GM11168 (cell line): Measurements from ENCODE around the gene KRAS.
"Not testable (repeated sequence)": the region's sequence is repeated elsewhere in the genome, so short reads cannot be mapped to it uniquely, and the experiment has no call there.

Experiments used
- in situ Hi-C: fragments of 300-500 bp; cut with MboI; formaldehyde crosslinking; loops from one replicate; pipeline ENCODE4 v1.12.0; 2022; ENCODE audit warnings: low sequenced_read_pairs; ENCODE audit not compliant: unreplicated experiment

Gene KRAS

GRCh38 chr12:25250744-25251730 lies at the start of gene KRAS:
KRAS (minus strand) TSS chr12:25250929.
- in situ Hi-C loops: no loop called here

GRCh38 chr12:25296381-25296780 lies 45.7 kb upstream of the KRAS start:
- in situ Hi-C loops: no loop called here

GRCh38 chr12:25295361-25295760 lies 44.6 kb upstream of the KRAS start:
- in situ Hi-C loops: no loop called here

- in situ Hi-C loops: no loop called here
Measured at GRCh38 chr12:25293653-25294052, 42.9 kb upstream of the KRAS start.

- in situ Hi-C loops: not testable (repeated sequence)
Measured at GRCh38 chr12:25292810-25293221, 42.1 kb upstream of the KRAS start.

- in situ Hi-C loops: no loop called here
Measured at GRCh38 chr12:25287610-25288009, 36.9 kb upstream of the KRAS start.

DNA sequence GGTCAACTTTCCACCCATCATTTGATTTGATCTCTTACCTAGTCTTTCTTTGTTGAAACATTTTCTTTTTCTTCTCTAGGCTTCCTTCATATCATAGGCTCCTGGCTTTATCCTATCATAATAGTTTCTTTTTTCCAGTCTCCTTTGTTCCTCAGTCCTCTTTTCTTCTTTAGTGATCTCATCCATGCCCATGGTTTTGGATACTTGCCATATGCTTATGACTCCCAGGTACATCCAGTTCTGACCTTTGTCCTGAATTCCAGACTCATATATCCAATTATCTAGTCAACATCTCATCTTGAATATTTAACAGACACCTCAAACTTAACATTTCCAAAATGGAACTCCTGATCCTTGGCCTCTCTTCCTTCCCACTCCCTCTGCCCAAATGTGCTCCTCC lies 36.1 kb upstream of the KRAS start:
- in situ Hi-C loops: no loop called here

DNA sequence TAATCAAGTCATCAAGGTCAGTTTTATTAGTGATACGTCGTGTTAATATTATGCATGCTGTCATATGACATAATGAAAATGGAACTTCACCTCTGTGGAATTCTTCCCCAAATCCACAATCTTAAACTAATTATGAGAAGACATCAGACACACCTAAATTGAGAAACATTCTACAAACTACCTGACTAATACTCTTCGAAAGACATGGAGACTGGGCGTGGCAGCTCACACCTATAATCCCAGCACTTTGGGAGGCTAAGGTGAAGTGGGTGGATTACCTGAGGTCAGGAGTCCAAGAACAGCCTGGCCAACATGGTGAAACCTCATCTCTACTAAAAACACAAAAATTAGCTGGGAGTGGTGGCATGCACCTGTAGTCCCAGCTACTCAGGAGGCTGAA lies 33.3 kb upstream of the KRAS start:
- in situ Hi-C loops: no loop called here

- in situ Hi-C loops: no loop called here
Measured at GRCh38 chr12:25283006-25283405, 32.3 kb upstream of the KRAS start.

DNA sequence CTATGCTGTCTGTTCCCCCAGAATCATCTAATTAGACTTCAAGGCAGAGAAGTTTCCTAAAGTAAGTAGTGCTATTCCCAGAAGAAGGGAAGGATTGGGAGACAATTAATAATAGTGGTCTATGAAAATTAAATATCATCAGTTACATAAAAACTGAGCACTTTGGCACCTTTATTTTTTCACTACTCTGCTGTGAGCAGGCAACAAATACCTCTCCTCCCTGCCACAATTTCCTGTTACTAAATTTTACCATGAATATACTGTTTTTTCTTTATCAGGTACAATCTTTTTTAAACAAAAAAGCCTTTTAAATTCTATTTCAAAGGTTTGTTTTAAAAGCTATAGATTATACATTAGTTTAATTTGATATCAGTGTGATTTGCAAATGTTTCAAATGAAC lies 29.4 kb upstream of the KRAS start:
- in situ Hi-C loops: no loop called here

- in situ Hi-C loops: no loop called here
Measured at GRCh38 chr12:25278269-25278668, 27.5 kb upstream of the KRAS start.

DNA sequence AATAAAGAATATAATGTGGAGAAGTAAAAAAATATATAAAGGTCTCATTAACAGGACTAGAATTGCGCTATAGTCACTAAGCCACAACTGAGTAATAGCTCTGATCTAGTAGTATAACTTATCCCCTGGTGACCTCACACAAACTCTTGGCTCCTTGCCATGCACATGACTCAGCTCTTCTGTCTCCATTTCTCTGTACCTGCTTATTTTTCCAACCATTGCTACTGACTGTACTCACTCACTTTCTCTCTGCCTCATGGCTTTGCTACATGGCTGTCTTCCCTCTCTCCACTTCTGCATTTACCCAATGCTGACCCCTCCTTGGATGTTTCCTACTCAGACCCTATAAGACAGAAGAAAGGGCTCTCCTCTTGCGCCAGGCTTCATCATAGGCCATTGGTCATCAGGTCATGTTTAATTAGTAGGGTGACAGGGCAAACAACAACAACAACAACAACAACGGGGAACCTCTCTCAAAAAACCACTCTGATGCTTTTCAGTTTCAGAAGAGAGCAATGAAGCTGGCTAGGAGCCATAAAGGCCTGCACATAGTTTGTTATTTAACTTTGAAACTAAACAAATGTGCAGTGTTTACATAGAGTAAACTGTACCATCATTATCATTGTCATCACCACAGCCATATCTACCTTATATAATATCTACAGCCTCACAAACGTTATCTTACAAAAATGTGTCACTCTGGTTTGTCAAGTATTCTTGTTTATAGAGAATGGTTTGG lies 25.6 kb upstream of the KRAS start:
- in situ Hi-C loops: no loop called here

GRCh38 chr12:25271486-25272098 lies 20.9 kb upstream of the KRAS start:
- in situ Hi-C loops: no loop called here

- in situ Hi-C loops: no loop called here
Measured at GRCh38 chr12:25269701-25270100, 19.0 kb upstream of the KRAS start.

GRCh38 chr12:25266497-25266896 lies 15.8 kb upstream of the KRAS start:
- in situ Hi-C loops: no loop called here

GRCh38 chr12:25264862-25265261 lies 14.1 kb upstream of the KRAS start:
- in situ Hi-C loops: no loop called here

- in situ Hi-C loops: no loop called here
Measured at GRCh38 chr12:25264114-25264513, 13.4 kb upstream of the KRAS start.

GRCh38 chr12:25263594-25263993 lies 12.9 kb upstream of the KRAS start:
- in situ Hi-C loops: no loop called here

DNA sequence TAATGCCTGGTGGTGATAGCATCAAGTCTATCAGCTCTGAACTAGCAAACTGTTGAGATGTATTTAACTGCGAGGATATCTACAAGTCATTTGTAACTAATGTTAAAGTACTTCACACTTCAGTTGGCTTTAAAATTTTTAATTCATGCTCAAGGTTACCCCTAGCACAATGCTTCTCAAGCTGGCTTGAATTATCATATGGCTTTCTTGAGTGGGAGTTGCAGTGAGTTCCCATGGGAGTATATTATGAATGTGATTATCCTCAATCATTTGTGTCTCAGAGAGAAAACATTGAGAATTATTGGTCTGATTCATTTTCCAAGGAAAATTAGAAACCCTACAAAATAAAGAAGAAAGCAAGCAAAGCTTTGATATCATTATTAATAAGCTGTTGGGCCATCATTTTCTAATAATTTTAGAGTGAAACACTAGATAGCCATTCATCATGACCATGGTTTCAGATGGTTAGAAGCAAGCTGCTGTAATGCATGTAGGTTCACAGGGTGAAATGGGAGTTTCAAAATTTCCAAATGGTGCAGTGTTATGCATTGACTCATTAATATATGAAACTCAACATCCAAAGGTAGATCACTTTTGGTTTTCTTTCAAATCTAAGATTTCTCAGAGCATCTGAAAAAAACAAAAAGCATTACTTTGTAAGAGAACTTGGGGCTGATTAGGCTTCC lies 11.8 kb upstream of the KRAS start:
- in situ Hi-C loops: no loop called here

- in situ Hi-C loops: no loop called here
Measured at GRCh38 chr12:25257590-25258324, 7.0 kb upstream of the KRAS start.
